BLaER1 treated with 17β-estradiol and CSF1 and Interleukin-3, amounts not matched to agents 10 nM and 100 nM (cell line): ENCODE measurements around the gene RNF130.

Experiments
- H3K27ac ChIP-seq, 11 experiments: shearing (Covaris generic); formaldehyde crosslinking; 2 replicates each; pipeline ENCODE4 v1.8.1; 2022
- H3K27me3 ChIP-seq, 11 experiments: shearing (Covaris generic); formaldehyde crosslinking; 2 replicates each; pipeline ENCODE4 v1.8.1; 2022
- H3K36me3 ChIP-seq, 11 experiments: shearing (Covaris generic); formaldehyde crosslinking; 2 replicates each; pipeline ENCODE4 v1.8.1; 2022
- H3K4me1 ChIP-seq, 10 experiments: shearing (Covaris generic); formaldehyde crosslinking; 2 replicates each; pipeline ENCODE4 v1.8.1; 2022
- H3K4me2 ChIP-seq, 11 experiments: shearing (Covaris generic); formaldehyde crosslinking; 2 replicates each; pipeline ENCODE4 v1.8.1; 2022
- H3K4me3 ChIP-seq, 10 experiments: shearing (Covaris generic); formaldehyde crosslinking; 2 replicates each; pipeline ENCODE4 v1.8.1; 2022
- H3K9ac ChIP-seq, 11 experiments: shearing (Covaris generic); formaldehyde crosslinking; 2 replicates each; pipeline ENCODE4 v1.8.1; 2022
- H3K9me3 ChIP-seq, 11 experiments: shearing (Covaris generic); formaldehyde crosslinking; replicated peaks in 1 of 11; 2 replicates each; pipeline ENCODE4 v1.8.1; 2022
- H4K20me1 ChIP-seq, 11 experiments: shearing (Covaris generic); formaldehyde crosslinking; 2 replicates each; pipeline ENCODE4 v1.8.1; 2022
- Cebpa-rat ChIP-seq, 11 experiments: shearing (Covaris generic); IDR thresholded peaks; 2 replicates each; pipeline ENCODE4 v1.8.1; 2022

The RNF130 gene

GRCh38 chr5:179913461-179913860 lies 158.1 kb downstream of the RNF130 start:
- H3K27ac ChIP-seq, result peak overlapping the region; percentile 8 to 78 (median 55); a peak in 17 of 22 replicates
- H3K9ac ChIP-seq, result peak overlapping the region in 3 of 11 experiments; percentile 14 to 55 (median 38); a peak in 4 of 22 replicates
- peak overlapping the region; percentile 57 to 93 (median 75) for H3K4me2 ChIP-seq
- no peak overlapping the region for H3K4me3 ChIP-seq
- H3K36me3 ChIP-seq, result no peaks in the 10 kb centered on the region
- peaks cover 63 to 73% (median 67%) of the 10 kb centered on the region in 10 experiments for H3K4me1 ChIP-seq
- H3K9me3 ChIP-seq, result peaks cover 0 to 4% (median 0%) of the 10 kb centered on the region in 11 experiments; a peak in 1 of 22 replicates
- TF ChIP-seq Cebpa-rat (IDR thresholded peaks at IDR 0.05), result no peak
- H4K20me1 ChIP-seq, result no peaks in the 10 kb centered on the region
- no peaks in the 10 kb centered on the region for H3K27me3 ChIP-seq

GRCh38 chr5:179912951-179913350 lies 158.6 kb downstream of the RNF130 start:
- Histone ChIP-seq H3K27me3 (no peaks in the 10 kb centered on the region), H3K27ac (peak overlapping the region in 3 of 11 experiments; percentile 74 to 78 (median 76); a peak in 6 of 22 replicates), H3K4me2 (peak overlapping the region; percentile 57 to 93 (median 75)), H3K4me1 (peaks cover 63 to 73% (median 67%) of the 10 kb centered on the region in 10 experiments), H3K4me3 (no peak overlapping the region), H4K20me1 (no peaks in the 10 kb centered on the region), H3K9ac (0 out of 22 replicates have a peak overlapping the region, but pooled peaks of 1 of the 11 experiments have one; percentile 38), H3K9me3 (peaks cover 0 to 4% (median 0%) of the 10 kb centered on the region in 11 experiments; a peak in 1 of 22 replicates), H3K36me3 (no peaks in the 10 kb centered on the region)
- TF ChIP-seq Cebpa-rat (IDR thresholded peaks at IDR 0.05), result no peak

DNA sequence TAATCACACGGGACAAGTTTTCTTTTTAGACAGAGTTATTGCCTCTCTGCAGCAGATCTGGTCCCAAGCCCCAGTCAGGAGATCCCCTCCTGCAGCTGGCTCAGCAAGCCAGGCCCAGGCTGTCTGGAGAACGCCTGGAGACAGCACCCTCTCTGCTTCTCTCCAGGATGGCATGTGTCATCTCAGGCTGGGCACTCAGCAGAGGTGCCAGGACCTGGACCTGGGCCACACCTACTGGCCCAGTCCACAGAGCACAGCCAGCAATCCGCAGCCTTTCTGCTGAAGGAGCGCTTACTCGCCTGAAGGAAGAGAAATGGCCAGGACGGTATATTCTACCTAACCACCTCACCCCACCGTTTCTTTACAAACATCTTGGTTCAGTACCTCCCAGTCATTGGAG lies 159.2 kb downstream of the RNF130 start:
- Histone ChIP-seq H3K4me3 (no peak overlapping the region), H4K20me1 (no peaks in the 10 kb centered on the region), H3K27ac (no peak overlapping the region), H3K9ac (no peak overlapping the region), H3K4me2 (peak overlapping the region in 9 of 11 experiments; percentile 13 to 93 (median 75); a peak in 12 of 22 replicates), H3K36me3 (no peaks in the 10 kb centered on the region), H3K27me3 (no peaks in the 10 kb centered on the region), H3K9me3 (peaks cover 0 to 4% (median 0%) of the 10 kb centered on the region in 11 experiments; a peak in 1 of 22 replicates), H3K4me1 (peaks cover 58 to 67% (median 62%) of the 10 kb centered on the region in 10 experiments)
- no peak for TF ChIP-seq Cebpa-rat (IDR thresholded peaks at IDR 0.05)

DNA sequence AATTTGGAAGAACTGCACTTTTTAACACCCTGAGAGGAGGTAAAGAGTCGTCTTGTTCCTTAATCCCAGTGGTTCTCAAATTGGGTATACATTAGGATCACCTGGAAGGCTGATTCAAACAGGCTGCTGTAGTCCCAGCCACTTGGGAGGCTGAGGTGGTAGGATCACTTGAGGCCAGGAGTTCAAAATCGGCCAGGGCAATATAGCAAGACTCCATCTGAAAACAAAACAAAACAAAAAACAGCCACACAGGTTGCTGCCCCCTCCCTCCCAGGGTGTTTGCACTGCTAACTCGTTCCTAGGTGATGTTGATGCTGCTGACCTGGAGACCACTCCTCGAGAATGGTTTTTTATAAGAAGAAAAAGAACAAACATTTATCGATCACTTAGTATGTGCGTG lies 162.3 kb downstream of the RNF130 start:
- Histone ChIP-seq H3K36me3 (peaks cover 7 to 16% (median 12%) of the 10 kb centered on the region in 11 experiments), H3K27me3 (no peaks in the 10 kb centered on the region), H3K27ac (no peak overlapping the region), H3K9ac (no peak overlapping the region), H4K20me1 (peaks cover 20 to 30% (median 25%) of the 10 kb centered on the region in 11 experiments; a peak in 20 of 22 replicates), H3K4me3 (no peak overlapping the region), H3K9me3 (no peaks in the 10 kb centered on the region), H3K4me1 (peaks cover 49 to 61% (median 57%) of the 10 kb centered on the region in 10 experiments), H3K4me2 (0 out of 22 replicates have a peak overlapping the region, but pooled peaks of 1 of the 11 experiments have one; percentile 99)
- no peak for TF ChIP-seq Cebpa-rat (IDR thresholded peaks at IDR 0.05)

GRCh38 chr5:179908528-179908927 lies 163.0 kb downstream of the RNF130 start:
- Histone ChIP-seq H3K27ac (peak overlapping the region in 5 of 11 experiments; percentile 19 to 88 (median 78); a peak in 5 of 22 replicates), H3K36me3 (peaks cover 12 to 23% (median 19%) of the 10 kb centered on the region in 11 experiments), H3K4me2 (peak overlapping the region; percentile 79 to 99 (median 96); a peak in 21 of 22 replicates), H4K20me1 (peaks cover 20 to 37% (median 27%) of the 10 kb centered on the region in 11 experiments; a peak in 20 of 22 replicates), H3K4me1 (peaks cover 42 to 54% (median 50%) of the 10 kb centered on the region in 10 experiments), H3K4me3 (peak overlapping the region in 3 of 10 experiments; percentile 72 to 87 (median 86); a peak in 3 of 20 replicates), H3K9ac (peak overlapping the region in 7 of 11 experiments; percentile 82 to 91 (median 88); a peak in 6 of 22 replicates), H3K9me3 (no peaks in the 10 kb centered on the region), H3K27me3 (no peaks in the 10 kb centered on the region)
- TF ChIP-seq Cebpa-rat (IDR thresholded peaks at IDR 0.05), result no peak

- H3K27me3 ChIP-seq, result no peaks in the 10 kb centered on the region
- H3K9me3 ChIP-seq, result no peaks in the 10 kb centered on the region
- peaks cover 34 to 46% (median 43%) of the 10 kb centered on the region in 10 experiments for H3K4me1 ChIP-seq
- H3K4me2 ChIP-seq, result peak within 1 kb of the TSS; percentile 89 to 99 (median 98)
- peak within 1 kb of the TSS; percentile 67 to 87 (median 82) for H3K4me3 ChIP-seq
- H3K27ac ChIP-seq, result peak within 1 kb of the TSS; percentile 75 to 88 (median 79)
- peaks cover 20 to 45% (median 35%) of the 10 kb centered on the region in 11 experiments; a peak in 20 of 22 replicates for H4K20me1 ChIP-seq
- H3K36me3 ChIP-seq, result peaks cover 20 to 31% (median 27%) of the 10 kb centered on the region in 11 experiments
- TF ChIP-seq Cebpa-rat (IDR thresholded peaks at IDR 0.05), result no peak
- H3K9ac ChIP-seq, result peak within 1 kb of the TSS; percentile 70 to 91 (median 87)
Observed at GRCh38 chr5:179907556-179908324, 163.8 kb downstream of the RNF130 start, which contains the start of gene TBC1D9B. Gene TBC1D9B, minus strand, starts transcription at chr5:179907897. Its CDS starts 76 bp downstream, at chr5:179907821.

GRCh38 chr5:179906795-179907555 lies 164.6 kb downstream of the RNF130 start:
- H3K36me3 ChIP-seq, result peaks cover 28 to 38% (median 34%) of the 10 kb centered on the region in 11 experiments
- peak overlapping the region; percentile 70 to 91 (median 87) for H3K9ac ChIP-seq
- peaks cover 26 to 52% (median 42%) of the 10 kb centered on the region in 11 experiments; a peak in 20 of 22 replicates for H4K20me1 ChIP-seq
- H3K4me3 ChIP-seq, result peak overlapping the region; percentile 67 to 87 (median 82)
- H3K4me1 ChIP-seq, result peaks cover 29 to 39% (median 36%) of the 10 kb centered on the region in 10 experiments
- peak overlapping the region; percentile 75 to 88 (median 79) for H3K27ac ChIP-seq
- H3K9me3 ChIP-seq, result no peaks in the 10 kb centered on the region
- TF ChIP-seq Cebpa-rat (IDR thresholded peaks at IDR 0.05), result no peak
- no peaks in the 10 kb centered on the region for H3K27me3 ChIP-seq
- H3K4me2 ChIP-seq, result peak overlapping the region; percentile 89 to 99 (median 98)

DNA sequence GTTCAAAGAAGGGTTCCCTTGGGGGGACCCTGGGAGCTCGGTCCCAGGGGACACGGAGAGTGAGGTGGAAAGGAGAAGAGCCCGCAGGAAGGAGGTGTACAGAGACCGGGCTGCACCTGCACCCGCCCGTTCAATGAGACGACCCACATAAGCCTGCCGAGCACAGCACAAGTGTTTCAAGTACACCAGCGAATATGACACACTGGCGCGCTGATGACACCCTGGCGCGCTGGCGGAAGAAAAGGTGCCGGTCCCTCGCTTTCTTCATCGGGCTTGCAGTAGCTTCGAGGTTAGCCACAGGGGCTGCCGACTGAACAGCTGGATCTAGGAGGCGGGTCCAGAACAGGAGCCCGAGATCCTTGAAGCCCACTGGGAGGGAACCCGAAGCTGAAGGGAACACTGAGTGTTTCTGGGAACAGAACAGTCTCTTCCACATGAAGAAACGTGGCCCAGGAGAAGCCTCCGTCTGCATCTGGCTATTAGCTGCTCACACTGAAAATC lies 165.2 kb downstream of the RNF130 start:
- Histone ChIP-seq H4K20me1 (peaks cover 30 to 59% (median 48%) of the 10 kb centered on the region in 11 experiments; a peak in 20 of 22 replicates), H3K9me3 (no peaks in the 10 kb centered on the region), H3K27me3 (no peaks in the 10 kb centered on the region), H3K27ac (peak overlapping the region in 9 of 11 experiments; percentile 19 to 88 (median 76); a peak in 14 of 22 replicates), H3K4me3 (peak overlapping the region; percentile 67 to 87 (median 82)), H3K9ac (peak overlapping the region; percentile 70 to 91 (median 87)), H3K36me3 (peaks cover 34 to 45% (median 40%) of the 10 kb centered on the region in 11 experiments), H3K4me2 (peak overlapping the region; percentile 89 to 99 (median 98)), H3K4me1 (peaks cover 29 to 39% (median 35%) of the 10 kb centered on the region in 10 experiments)
- TF ChIP-seq Cebpa-rat (IDR thresholded peaks at IDR 0.05), result no peak
